Measurements from ENCODE around the gene PTPRU. TPM values are rescaled to one million over a fixed set of nuclear protein-coding genes. Genes with fewer than 3 reads are reported as not detected.

The PTPRU gene
- total and polyA plus RNA-seq, 2 experiments from 2014 or later = 8.0 to 105 TPM

- TF ChIP-seq REST (IDR thresholded peaks at IDR 0.05; ENCODE audit: unreplicated experiment) = no peak
- no peak for TF ChIP-seq POLR2AphosphoS5 (IDR thresholded peaks at IDR 0.05; ENCODE audit: low read depth)
- TF ChIP-seq EZH2phosphoT487 (IDR thresholded peaks at IDR 0.05; ENCODE audit: unreplicated experiment) = no peak
- TF ChIP-seq ZNF114 (CRISPR knock-in tag; IDR thresholded peaks at IDR 0.05) = no peak
- TF ChIP-seq EZH2 (IDR thresholded peaks at IDR 0.05; ENCODE audit: low read depth, unreplicated experiment) = no peak
Observed at GRCh38 chr1:29363536-29363935, 127.2 kb downstream of the PTPRU start (continued).

GRCh38 chr1:29364101-29364678 lies 127.9 kb downstream of the PTPRU start:
- Mint-ChIP-seq H3K9me3 (no peaks in the 10 kb centered on the region), H3K27ac (no peak overlapping the region), H3K27me3 (ENCODE audit: insufficient read depth, low read depth, poor library complexity) (peaks cover 8% of the 10 kb centered on the region), H3K4me1 (peaks cover 3% of the 10 kb centered on the region), H3K4me3 (no peak overlapping the region), H3K36me3 (ENCODE audit: low read depth) (no peaks in the 10 kb centered on the region)
- Histone ChIP-seq H2AFZ (no peak overlapping the region), H3F3A (replicated peaks; ENCODE audit: low read depth) (no peaks in the 10 kb centered on the region), H3K4me2 (no peak overlapping the region), H3K27ac (ENCODE audit: low read depth) (no peak overlapping the region), H3K27me3 (ENCODE audit: insufficient read depth) (no peaks in the 10 kb centered on the region), H3K79me2 (replicated peaks; ENCODE audit: insufficient read depth) (no peaks in the 10 kb centered on the region), H3K4me1 (ENCODE audit: insufficient read depth) (peaks cover 10% of the 10 kb centered on the region), H3K9me2 (ENCODE audit: insufficient read depth) (no peaks in the 10 kb centered on the region), H3K36me3 (ENCODE audit: insufficient read depth) (no peaks in the 10 kb centered on the region), H4K20me1 (replicated peaks; ENCODE audit: insufficient read depth) (no peaks in the 10 kb centered on the region), H3K4me3 (no peak overlapping the region)
- ATAC-seq (no peak), DNase-seq (ENCODE audit: low spot score) (no peak)
- no peak for TF ChIP-seq JUNB (IDR thresholded peaks at IDR 0.05; ENCODE audit: unreplicated experiment)
- no peak for TF ChIP-seq EZH2phosphoT487 (IDR thresholded peaks at IDR 0.05; ENCODE audit: unreplicated experiment)
- TF ChIP-seq ETS1 (IDR thresholded peaks at IDR 0.05) = no peak
- TF ChIP-seq CREB1 (CRISPR knock-in tag; IDR thresholded peaks at IDR 0.05; ENCODE audit: low read depth) = no peak
- TF ChIP-seq CTCF (conservative IDR thresholded peaks at IDR 0.05; ENCODE audit: low read depth in 2 of 2) = no peak
- TF ChIP-seq ZNF114 (CRISPR knock-in tag; IDR thresholded peaks at IDR 0.05) = no peak
- TF ChIP-seq ZNF462 (CRISPR knock-in tag; IDR thresholded peaks at IDR 0.05) = no peak
- no peak for TF ChIP-seq NANOG (IDR thresholded peaks at IDR 0.05; ENCODE audit: borderline replicate concordance)

Data from GM23338 (cell line).